Loucy (cell line): Measurements from ENCODE around the gene CLPSL2.

Source experiments
- H2AFZ ChIP-seq: fragments of 200-600 bp; sonication (generic); 2 replicates; pipeline ENCODE4 v1.6.0; 2016; ENCODE audit warnings: antibody characterized with exemption, mild to moderate bottlenecking, low read length, moderate library complexity
- H3F3A ChIP-seq: fragments of 200-600 bp; 2 replicates; pipeline ENCODE4 v1.6.0; 2016; ENCODE audit warnings: antibody characterized with exemption, low read depth, mild to moderate bottlenecking
- H3K27me3 ChIP-seq: fragments of 200-600 bp; sonication (generic); 2 replicates; pipeline ENCODE4 v1.6.1; 2014; ENCODE audit warnings: low read length, mild to moderate bottlenecking; ENCODE audit not compliant: insufficient read depth, poor library complexity, severe bottlenecking
- H3K36me3 ChIP-seq: fragments of 200-600 bp; sonication (generic); 2 replicates; pipeline ENCODE4 v1.6.1; 2016; ENCODE audit warnings: low read length; ENCODE audit not compliant: insufficient read depth
- H3K4me1 ChIP-seq: fragments of 200-600 bp; sonication (generic); 2 replicates; pipeline ENCODE4 v1.5.1; 2014; ENCODE audit warnings: low read length, mild to moderate bottlenecking; ENCODE audit not compliant: insufficient read depth, poor library complexity, severe bottlenecking
- H3K4me2 ChIP-seq: fragments of 200-600 bp; sonication (generic); 2 replicates; pipeline ENCODE4 v1.6.0; 2014; ENCODE audit warnings: antibody characterized with exemption, low read length, low read depth, mild to moderate bottlenecking; ENCODE audit not compliant: poor library complexity, severe bottlenecking
- H3K4me3 ChIP-seq: fragments of 200-600 bp; sonication (generic); 2 replicates; pipeline ENCODE4 v1.5.1; 2014; ENCODE audit warnings: low read length, mild to moderate bottlenecking, mixed read lengths; ENCODE audit not compliant: poor library complexity, severe bottlenecking
- H3K79me2 ChIP-seq: fragments of 200-600 bp; sonication (generic); 2 replicates; pipeline ENCODE4 v1.6.1; 2014; ENCODE audit warnings: low read length; ENCODE audit not compliant: insufficient read depth
- H3K9ac ChIP-seq: fragments of 200-600 bp; sonication (generic); 2 replicates; pipeline ENCODE4 v1.6.0; 2014; ENCODE audit warnings: mild to moderate bottlenecking, low read depth, low read length, moderate library complexity; ENCODE audit not compliant: poor library complexity, severe bottlenecking
- H3K9me2 ChIP-seq: fragments of 200-600 bp; sonication (generic); replicated peaks from 2 replicates; pipeline ENCODE4 v1.6.1; 2016; ENCODE audit warnings: low read depth, low read length, mixed read lengths
- H3K9me3 ChIP-seq: fragments of 200-600 bp; sonication (generic); 2 replicates; pipeline ENCODE4 v1.6.1; 2014; ENCODE audit warnings: mild to moderate bottlenecking, antibody characterized with exemption, low read length, low read depth; ENCODE audit not compliant: insufficient read depth
- H4K20me1 ChIP-seq: fragments of 200-600 bp; sonication (generic); 2 replicates; pipeline ENCODE4 v1.6.0; 2014; ENCODE audit warnings: antibody characterized with exemption, low read length, mild to moderate bottlenecking; ENCODE audit not compliant: insufficient read depth, poor library complexity, severe bottlenecking
- CTCF ChIP-seq: fragments of 200-600 bp; sonication (generic); conservative IDR thresholded peaks from 2 replicates; pipeline ENCODE4 v1.5.1; 2014; ENCODE audit warnings: mild to moderate bottlenecking, antibody characterized with exemption, low read length
- EZH2phosphoT487 ChIP-seq: fragments of 200-600 bp; IDR thresholded peaks from 2 replicates; pipeline ENCODE4 v1.6.1; 2018; ENCODE audit warnings: antibody characterized with exemption, mild to moderate bottlenecking, moderate library complexity, borderline replicate concordance

The CLPSL2 gene

GRCh38 chr6:35824552-35825192, 48.3 kb downstream of the CLPSL2 start:
- TF ChIP-seq CTCF: no peak
- TF ChIP-seq EZH2phosphoT487: no peak

More at GRCh38 chr6:35824552-35825192, 48.3 kb downstream of the CLPSL2 start:
- Histone ChIP-seq H3F3A (no peaks in the 10 kb centered on the region), H3K9ac (no peak overlapping the region), H3K9me2 (no peaks in the 10 kb centered on the region), H3K9me3 (no peaks in the 10 kb centered on the region), H3K36me3 (no peaks in the 10 kb centered on the region), H2AFZ (no peak overlapping the region), H4K20me1 (no peaks in the 10 kb centered on the region), H3K79me2 (no peaks in the 10 kb centered on the region), H3K27me3 (no peaks in the 10 kb centered on the region), H3K4me2 (no peak overlapping the region), H3K4me1 (no peaks in the 10 kb centered on the region), H3K4me3 (no peak overlapping the region)
